Activated CD8-positive, alpha-beta memory T cell treated with anti-CD3 and anti-CD28 coated beads for 24 hours (primary cell): ENCODE data around the gene MEI1.

Experiments
- DNase-seq: peaks from one replicate; pipeline ENCODE4 v3.0.0-alpha.2; 2020

MEI1 gene

GRCh38 chr22:41844513-41844912 lies 145.2 kb downstream of the MEI1 start:
- no peak for DNase-seq

DNA sequence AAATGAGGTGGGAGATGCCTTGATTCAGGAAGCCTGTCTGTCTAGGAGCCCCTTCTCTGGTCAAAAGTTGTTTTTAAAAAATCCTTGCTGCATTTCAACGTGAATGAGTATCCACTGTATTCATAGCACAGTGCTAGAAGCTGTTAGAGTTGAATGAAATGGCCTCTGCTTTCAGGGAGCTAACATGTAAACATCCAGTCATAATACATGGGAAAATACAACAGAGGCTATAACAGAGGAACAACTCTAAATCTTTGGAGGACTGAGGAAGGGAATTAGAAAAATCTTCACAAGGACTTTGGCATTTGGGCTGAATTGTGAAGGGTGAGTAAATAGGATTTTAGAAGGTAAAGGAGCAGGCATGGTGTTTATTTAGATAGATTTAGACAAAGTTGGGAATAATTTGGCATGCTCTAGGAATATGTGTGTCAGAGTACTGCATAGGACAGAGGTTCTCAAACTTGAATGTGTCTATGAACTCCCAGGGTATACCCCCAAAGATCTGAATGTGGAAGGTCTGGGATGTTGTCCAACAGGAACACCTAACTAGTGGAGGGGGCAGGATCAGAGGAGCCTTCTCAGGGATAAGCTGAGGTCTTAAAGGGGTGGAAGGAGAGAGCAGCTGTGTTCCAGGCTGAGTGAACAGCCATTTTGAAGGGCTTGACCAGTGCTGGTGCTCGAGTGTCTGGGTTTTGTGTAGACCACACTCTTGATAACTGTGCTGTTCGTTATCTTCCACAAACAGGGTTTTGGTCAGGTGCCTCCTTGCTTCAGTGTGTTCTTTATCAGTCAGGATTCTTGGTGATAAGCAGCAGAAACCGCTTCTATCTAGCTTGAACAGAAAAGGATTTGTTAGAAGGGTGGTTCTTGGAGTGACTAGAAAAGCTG lies 146.3 kb downstream of the MEI1 start:
- DNase-seq: no peak

DNA sequence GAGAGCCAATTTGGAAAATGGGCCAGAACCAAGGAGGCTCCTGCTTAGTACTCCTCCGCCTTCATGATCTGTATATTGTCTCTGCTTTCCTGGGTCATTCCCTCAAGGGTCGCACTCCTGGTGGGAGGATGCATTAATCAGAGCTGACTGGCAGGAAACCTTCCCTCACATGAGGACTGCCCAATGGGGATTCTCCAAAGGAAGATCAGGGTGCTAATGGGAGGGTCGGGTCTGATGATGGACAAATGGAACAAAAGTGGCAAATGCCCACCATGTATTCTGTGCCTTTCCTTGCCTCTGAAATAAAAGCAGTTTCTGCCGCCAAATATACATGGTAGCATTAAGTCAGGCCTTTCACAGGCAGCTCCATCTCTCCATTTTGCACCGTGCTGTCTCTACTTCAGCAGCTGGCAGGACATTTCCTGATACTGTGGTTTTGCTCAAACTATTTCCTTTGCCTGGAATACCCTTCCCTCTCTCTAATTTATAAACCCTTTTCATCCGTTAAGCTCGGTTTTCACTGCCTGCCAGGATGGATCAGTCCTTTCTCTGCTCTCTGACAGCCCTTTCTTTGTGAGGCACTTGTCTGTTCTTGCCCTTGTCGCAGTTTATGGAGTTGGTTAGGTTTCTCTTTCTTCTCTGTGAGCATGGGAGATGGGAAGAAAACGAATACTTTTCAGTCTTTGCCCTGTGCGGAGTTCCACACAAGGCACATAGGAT lies 147.1 kb downstream of the MEI1 start:
- no peak for DNase-seq

DNA sequence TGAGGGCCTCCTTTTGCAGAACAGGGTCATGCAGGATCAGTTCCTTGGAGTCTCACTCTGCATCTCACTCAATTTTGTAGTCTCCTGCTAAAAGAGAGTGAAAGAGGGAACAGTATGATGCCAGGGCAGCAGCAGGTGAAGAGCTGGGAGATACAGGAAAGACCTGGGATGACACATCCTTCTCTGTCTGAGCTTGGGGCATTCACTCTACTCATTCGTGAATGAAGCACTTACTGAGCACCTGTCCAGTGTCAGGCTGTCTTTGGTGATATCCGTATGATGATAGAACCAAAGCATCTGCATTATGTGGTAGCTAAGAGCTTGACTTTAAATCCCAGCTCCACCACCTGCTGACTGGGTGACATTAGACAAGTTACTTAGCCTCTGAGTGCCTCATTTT lies 148.0 kb downstream of the MEI1 start:
- no peak for DNase-seq

GRCh38 chr22:41848468-41848867 lies 149.2 kb downstream of the MEI1 start:
- no peak for DNase-seq
